ENCODE measurements around the gene LCN10. TPM values are rescaled to one million over a fixed set of nuclear protein-coding genes. Genes with fewer than 3 reads are reported as not detected.

The LCN10 gene
- total and polyA plus RNA-seq, 2 of the 13 experiments (the other 11 are each of a cell fraction or from before 2014, with no cell fraction given) = 0.53 to 0.61 TPM

GRCh38 chr9:136693490-136694162, 49.1 kb downstream of the LCN10 start (continued):
- peak; percentile 51 for TF ChIP-seq SOX5 (CRISPR knock-in tag; IDR thresholded peaks at IDR 0.05; ENCODE audit: borderline replicate concordance)
- peak; percentile 81; the same call in 1 of the 2 replicates for TF ChIP-seq SPEN (CRISPR knock-in tag; IDR thresholded peaks at IDR 0.05; ENCODE audit: low read depth)
- TF ChIP-seq KDM2A (CRISPR knock-in tag; IDR thresholded peaks at IDR 0.05; ENCODE audit: borderline replicate concordance, low read depth) = no peak
- no peak for TF ChIP-seq CAMTA2 (CRISPR knock-in tag; IDR thresholded peaks at IDR 0.05; ENCODE audit: borderline replicate concordance)
- peak; percentile 90 for TF ChIP-seq ZNF337 (CRISPR knock-in tag; IDR thresholded peaks at IDR 0.05; ENCODE audit: borderline replicate concordance, low read depth)
- peak; percentile 25; the same call in 1 of the 2 replicates for TF ChIP-seq ZNF790 (CRISPR knock-in tag; IDR thresholded peaks at IDR 0.05; ENCODE audit: borderline replicate concordance)
- no peak for TF ChIP-seq ZNF724P (CRISPR knock-in tag; IDR thresholded peaks at IDR 0.05; ENCODE audit: borderline replicate concordance)
- TF ChIP-seq SRF (IDR thresholded peaks at IDR 0.05; ENCODE audit: low read depth, low read length) = no peak
- TF ChIP-seq PHB2 (IDR thresholded peaks at IDR 0.05; ENCODE audit: partially characterized antibody) = no peak
- TF ChIP-seq ZNF850 (CRISPR knock-in tag; conservative IDR thresholded peaks at IDR 0.05) = no peak
- no peak for TF ChIP-seq ZNF800 (CRISPR knock-in tag; IDR thresholded peaks at IDR 0.05)
- no peak for TF ChIP-seq ZNF33A (CRISPR knock-in tag; IDR thresholded peaks at IDR 0.05; ENCODE audit: borderline replicate concordance)
- peak; percentile 93 for TF ChIP-seq ZNF280D (CRISPR knock-in tag; IDR thresholded peaks at IDR 0.05)
- TF ChIP-seq FOXK1 (CRISPR knock-in tag; IDR thresholded peaks at IDR 0.05; ENCODE audit: borderline replicate concordance, low read depth) = peak; percentile 18; the same call in 1 of the 2 replicates
- TF ChIP-seq YEATS4 (CRISPR knock-in tag; IDR thresholded peaks at IDR 0.05; ENCODE audit: borderline replicate concordance) = no peak
- TF ChIP-seq CREB1 (IDR thresholded peaks at IDR 0.05) = no peak
- TF ChIP-seq CREB1 (CRISPR knock-in tag; IDR thresholded peaks at IDR 0.05) = 0 out of 2 replicates have a peak, but pooled peaks have one; percentile 19
- no peak for TF ChIP-seq ZNF335 (CRISPR knock-in tag; IDR thresholded peaks at IDR 0.05)
- no peak for TF ChIP-seq NFYC (CRISPR knock-in tag; IDR thresholded peaks at IDR 0.05)
- TF ChIP-seq ZNF775 (CRISPR knock-in tag; IDR thresholded peaks at IDR 0.05; ENCODE audit: borderline replicate concordance) = no peak
- no peak for TF ChIP-seq ARNTL (CRISPR knock-in tag; IDR thresholded peaks at IDR 0.05)
- no peak for TF ChIP-seq HOXA7 (CRISPR knock-in tag; IDR thresholded peaks at IDR 0.05)
- TF ChIP-seq ATRX (CRISPR knock-in tag; IDR thresholded peaks at IDR 0.05; ENCODE audit: borderline replicate concordance) = no peak
- TF ChIP-seq ZMYM4 (CRISPR knock-in tag; IDR thresholded peaks at IDR 0.05) = no peak
- TF ChIP-seq ZNF749 (CRISPR knock-in tag; IDR thresholded peaks at IDR 0.05; ENCODE audit: borderline replicate concordance) = no peak
- TF ChIP-seq KMT2B (CRISPR knock-in tag; IDR thresholded peaks at IDR 0.05) = no peak
